H9 (cell line): Measurements from ENCODE around the gene MMP2. TPM values are rescaled to one million over a fixed set of nuclear protein-coding genes. Genes with fewer than 3 reads are reported as not detected.
A peak's percentile ranks its signal among the peaks of the same experiment; 100 is the strongest.

Source experiments
- DNase-seq: peaks from one replicate; pipeline ENCODE4 v3.0.0-alpha.2; 2017
- H2AFZ ChIP-seq: one replicate; pipeline ENCODE4 v1.6.1; 2013; ENCODE audit warnings: mild to moderate bottlenecking, low read length, control low read depth, moderate library complexity
- H2AK5ac ChIP-seq: 2 replicates; pipeline ENCODE4 v1.6.1; 2013; ENCODE audit warnings: low read length, control low read depth, mixed read lengths; ENCODE audit not compliant: insufficient read length
- H2BK120ac ChIP-seq: one replicate; pipeline ENCODE4 v1.6.1; 2013; ENCODE audit warnings: low read depth, mild to moderate bottlenecking, low read length, control low read depth, inconsistent platforms; ENCODE audit not compliant: poor library complexity, severe bottlenecking
- H2BK12ac ChIP-seq: 2 replicates; pipeline ENCODE4 v1.6.1; 2013; ENCODE audit warnings: low read length, control low read depth, mixed read lengths, low read depth; ENCODE audit not compliant: insufficient read length
- H2BK15ac ChIP-seq: 2 replicates; pipeline ENCODE4 v1.6.1; 2013; ENCODE audit warnings: low read depth, low read length, control low read depth
- H2BK20ac ChIP-seq: one replicate; pipeline ENCODE4 v1.6.1; 2013; ENCODE audit warnings: low read depth, mild to moderate bottlenecking, low read length, control low read depth, inconsistent platforms; ENCODE audit not compliant: poor library complexity, severe bottlenecking
- H2BK5ac ChIP-seq: 2 replicates; pipeline ENCODE4 v1.6.1; 2013; ENCODE audit warnings: low read length, control low read depth, mixed read lengths; ENCODE audit not compliant: insufficient read length
- H3K14ac ChIP-seq: 2 replicates; pipeline ENCODE4 v1.6.1; 2013; ENCODE audit warnings: low read length, control low read depth; ENCODE audit not compliant: insufficient read depth
- H3K18ac ChIP-seq: 2 replicates; pipeline ENCODE4 v1.6.1; 2013; ENCODE audit warnings: low read depth, mild to moderate bottlenecking, mixed read lengths, low read length, control low read depth; ENCODE audit not compliant: insufficient read length
- H3K23ac ChIP-seq: 2 replicates; pipeline ENCODE4 v1.6.1; 2013; ENCODE audit warnings: low read length, control low read depth, mixed read lengths, low read depth; ENCODE audit not compliant: insufficient read length
- H3K23me2 ChIP-seq: 2 replicates; pipeline ENCODE4 v1.6.1; 2013; ENCODE audit warnings: low read depth, mild to moderate bottlenecking, mixed read lengths, low read length, control low read depth; ENCODE audit not compliant: insufficient read length, poor library complexity, severe bottlenecking
- H3K27ac ChIP-seq: 2 replicates; pipeline ENCODE4 v1.5.1; 2013; ENCODE audit warnings: low read length, control low read depth, mixed read lengths, low read depth; ENCODE audit not compliant: insufficient read length
- H3K27me3 ChIP-seq: 2 replicates; pipeline ENCODE4 v1.6.1; 2013; ENCODE audit warnings: low read length, control low read depth, inconsistent platforms; ENCODE audit not compliant: insufficient read depth
- H3K4ac ChIP-seq: 2 replicates; pipeline ENCODE4 v1.6.1; 2013; ENCODE audit warnings: low read depth, mild to moderate bottlenecking, control low read depth, inconsistent platforms, low read length, moderate library complexity
- H3K4me1 ChIP-seq: 2 replicates; pipeline ENCODE4 v1.6.1; 2013; ENCODE audit warnings: low read length, control low read depth, inconsistent platforms; ENCODE audit not compliant: insufficient read depth
- H3K4me2 ChIP-seq: 2 replicates; pipeline ENCODE4 v1.6.1; 2013; ENCODE audit warnings: low read length, control low read depth, mixed read lengths; ENCODE audit not compliant: insufficient read length, insufficient read depth
- H3K56ac ChIP-seq: 2 replicates; pipeline ENCODE4 v1.6.1; 2013; ENCODE audit warnings: low read depth, mild to moderate bottlenecking, mixed read lengths, low read length, control low read depth; ENCODE audit not compliant: insufficient read length
- H3K79me1 ChIP-seq: 2 replicates; pipeline ENCODE4 v1.6.1; 2013; ENCODE audit warnings: low read depth, mild to moderate bottlenecking, moderate library complexity, low read length, control low read depth, inconsistent platforms; ENCODE audit not compliant: insufficient read depth, poor library complexity, severe bottlenecking
- H3K79me2 ChIP-seq: 2 replicates; pipeline ENCODE4 v1.6.1; 2013; ENCODE audit warnings: low read length, control low read depth, inconsistent platforms; ENCODE audit not compliant: insufficient read depth
- H3K9ac ChIP-seq: 2 replicates; pipeline ENCODE4 v1.6.1; 2013; ENCODE audit warnings: low read length, control low read depth, mixed read lengths; ENCODE audit not compliant: insufficient read length; ENCODE audit errors: extremely low read depth
- H3K9me3 ChIP-seq: one replicate; pipeline ENCODE4 v1.6.1; 2013; ENCODE audit warnings: low read depth, low read length, inconsistent platforms; ENCODE audit not compliant: control insufficient read depth
- H3T11ph ChIP-seq: one replicate; pipeline ENCODE4 v1.6.1; 2013; ENCODE audit warnings: mild to moderate bottlenecking, low read length, control low read depth, inconsistent platforms
- H4K20me1 ChIP-seq: one replicate; pipeline ENCODE4 v1.6.1; 2013; ENCODE audit not compliant: control insufficient read depth, insufficient read length, insufficient read depth
- H4K5ac ChIP-seq: 2 replicates; pipeline ENCODE4 v1.6.1; 2013; ENCODE audit warnings: low read depth, mild to moderate bottlenecking, mixed read lengths, low read length, control low read depth; ENCODE audit not compliant: insufficient read length
- H4K8ac ChIP-seq: replicated peaks from 2 replicates; pipeline ENCODE4 v1.6.1; 2013; ENCODE audit warnings: low read length, control low read depth, mixed read lengths, low read depth; ENCODE audit not compliant: insufficient read length
- H4K91ac ChIP-seq: 2 replicates; pipeline ENCODE4 v1.6.1; 2013; ENCODE audit warnings: low read depth, mild to moderate bottlenecking, moderate library complexity, mixed read lengths, low read length, control low read depth; ENCODE audit not compliant: insufficient read length
- H3K27ac Mint-ChIP-seq, 3 experiments: 2 replicates in 2 of 3; 3 replicates in 1 of 3; pipeline ENCODE4 v1.8.0; 2020 to 2021; ENCODE audit warnings: mixed read lengths in 3 of 3, mild to moderate bottlenecking in 1 of 3, moderate library complexity in 1 of 3
- H3K27me3 Mint-ChIP-seq: 2 replicates; pipeline ENCODE4 v1.8.0; 2021; ENCODE audit warnings: low read depth, mild to moderate bottlenecking, moderate library complexity, mixed read lengths
- H3K36me3 Mint-ChIP-seq, 3 experiments: 2 replicates in 2 of 3; 3 replicates in 1 of 3; pipeline ENCODE4 v1.8.0; 2020 to 2021; ENCODE audit warnings: low read depth in 3 of 3, mixed read lengths in 3 of 3; ENCODE audit not compliant: insufficient read depth in 1 of 3
- H3K4me1 Mint-ChIP-seq, 2 experiments: 2 replicates each; pipeline ENCODE4 v1.8.0; 2020; ENCODE audit warnings: mixed read lengths in 2 of 2
- H3K4me3 Mint-ChIP-seq, 2 experiments: 2 replicates in 1 of 2; 3 replicates in 1 of 2; pipeline ENCODE4 v1.8.0; 2020 to 2021; ENCODE audit warnings: mild to moderate bottlenecking in 2 of 2, mixed read lengths in 2 of 2, moderate library complexity in 1 of 2
- H3K9me3 Mint-ChIP-seq, 2 experiments: 2 replicates in 1 of 2; 3 replicates in 1 of 2; pipeline ENCODE4 v1.8.0; 2020; ENCODE audit warnings: mild to moderate bottlenecking in 2 of 2, mixed read lengths in 2 of 2, moderate library complexity in 1 of 2
- CTCF ChIP-seq: fragments of 200-600 bp; sonication (generic); conservative IDR thresholded peaks from 3 replicates; pipeline ENCODE4 v1.8.0; 2021; ENCODE audit warnings: antibody characterized with exemption, mild to moderate bottlenecking
- WGBS: extraction: QIAGEN DNeasy Blood & Tissue Kit; methylation state at CpG from one replicate; pipeline ENCODE4 v1.1.7; 2013; ENCODE audit warnings: missing lambda C conversion rate, low lambda C conversion rate, mixed read lengths; ENCODE audit not compliant: insufficient read length; ENCODE audit errors: extremely low coverage; 5-methylcytosine and 5-hydroxymethylcytosine counted together
- total RNA-seq: library from RNA; stranded (reverse); gene quantifications from 2 replicates; pipeline ENCODE4 v1.2.1, GENCODE V29; 2021

Gene MMP2
- total RNA-seq, 1 experiment from 2014 or later: 23.1 TPM

GRCh38 chr16:55500530-55501011 lies 21.6 kb downstream of the MMP2 start:
- Histone ChIP-seq H3K4me2 (no peak overlapping the region), H2AK5ac (no peak overlapping the region)

More at GRCh38 chr16:55500530-55501011, 21.6 kb downstream of the MMP2 start:
- WGBS: no CpG with 5 or more reads among the region's 3 CpGs
- Histone ChIP-seq H3K9ac (no peak overlapping the region), H3K79me2 (no peaks in the 10 kb centered on the region), H2BK120ac (no peak overlapping the region), H4K5ac (no peak overlapping the region), H3T11ph (no peak overlapping the region), H4K8ac (no peak overlapping the region), H3K4ac (no peak overlapping the region), H4K20me1 (no peaks in the 10 kb centered on the region), H3K23ac (no peak overlapping the region), H3K79me1 (no peaks in the 10 kb centered on the region), H4K91ac (no peak overlapping the region), H3K14ac (no peak overlapping the region; the same call in 1 of the 2 replicates), H2BK5ac (no peak overlapping the region), H3K27me3 (no peaks in the 10 kb centered on the region), H3K9me3 (no peaks in the 10 kb centered on the region), H3K23me2 (no peaks in the 10 kb centered on the region), H2BK12ac (no peak overlapping the region), H2AFZ (no peak overlapping the region), H2BK20ac (no peak overlapping the region), H2BK15ac (no peak overlapping the region), H3K4me1 (peaks cover 6% of the 10 kb centered on the region; the same call in 1 of the 2 replicates), H3K56ac (no peak overlapping the region), H3K27ac (no peak overlapping the region), H3K18ac (no peak overlapping the region)
- Mint-ChIP-seq H3K36me3 (peaks cover 2 to 6% (median 2%) of the 10 kb centered on the region in 3 experiments; a peak in 2 of 7 replicates), H3K4me1 (peaks cover 7 to 9% of the 10 kb centered on the region in 2 experiments), H3K9me3 (no peaks in the 10 kb centered on the region), H3K27me3 (no peaks in the 10 kb centered on the region), H3K27ac (peak overlapping the region in 1 of 3 experiments; percentile 62; a peak in 1 of 7 replicates), H3K4me3 (no peak overlapping the region)
- DNase-seq: peak; percentile 18
- no peak for TF ChIP-seq CTCF
